GM18909 (cell line): ENCODE results near the gene CYP2J2.
"Not testable (repeated sequence)": the region's sequence is repeated elsewhere in the genome, so short reads cannot be mapped to it uniquely, and the experiment has no call there.

ENCODE experiments used
- ATAC-seq: cut with Tn5 transposase; IDR thresholded peaks from one replicate; pipeline ENCODE4 v1.9.1; 2021; ENCODE audit warnings: mild to moderate bottlenecking; ENCODE audit not compliant: unreplicated experiment, poor library complexity

The CYP2J2 gene

GRCh38 chr1:59878370-59878769, 48.2 kb downstream of the CYP2J2 start:
- no peak for ATAC-seq

DNA sequence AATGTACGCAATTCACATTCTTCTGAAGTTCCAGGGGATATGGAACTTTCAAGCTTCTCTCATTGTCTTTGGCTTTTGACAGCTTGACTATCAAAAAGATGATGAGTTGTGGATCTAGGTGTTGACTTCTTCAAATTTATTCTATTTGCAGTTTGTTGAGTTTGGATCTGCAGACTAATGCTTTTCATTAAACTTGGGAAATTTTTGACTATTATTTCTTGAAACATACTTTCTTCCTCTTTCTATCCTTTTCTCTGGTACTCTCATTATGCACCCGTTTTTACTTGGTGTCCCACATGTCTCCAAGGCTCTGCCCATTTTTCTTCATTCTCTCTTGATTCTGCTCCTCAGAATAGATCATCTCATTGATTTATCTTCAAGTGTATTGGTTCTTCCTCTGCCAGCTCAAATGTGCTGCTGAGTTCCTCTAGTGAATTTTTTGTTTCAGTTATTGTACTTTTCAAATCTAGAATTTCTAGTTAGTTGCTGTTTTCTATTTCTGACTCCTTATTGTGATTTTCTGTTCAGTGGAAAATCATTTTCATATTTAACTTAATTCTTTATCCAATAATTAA, 49.4 kb downstream of the CYP2J2 start:
- ATAC-seq: no peak

DNA sequence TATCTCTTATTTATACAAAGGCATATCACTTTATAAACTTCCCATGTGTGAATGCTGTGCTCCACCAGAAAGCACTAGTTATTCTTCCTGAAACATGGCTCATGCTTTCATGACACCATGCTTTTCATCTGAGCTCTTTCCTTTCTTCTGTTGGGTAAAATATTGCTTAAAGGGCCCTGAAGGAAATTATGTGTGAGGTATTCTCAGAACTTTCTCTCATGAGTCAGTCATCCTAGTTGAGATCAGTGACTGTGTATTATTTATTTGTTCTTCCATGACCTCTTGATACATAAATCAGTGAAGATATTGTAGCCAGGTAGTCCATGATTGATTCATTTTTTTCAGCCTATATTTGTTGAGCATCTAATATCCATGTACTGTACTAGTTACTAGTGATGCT, 54.8 kb downstream of the CYP2J2 start:
- ATAC-seq: no peak

DNA sequence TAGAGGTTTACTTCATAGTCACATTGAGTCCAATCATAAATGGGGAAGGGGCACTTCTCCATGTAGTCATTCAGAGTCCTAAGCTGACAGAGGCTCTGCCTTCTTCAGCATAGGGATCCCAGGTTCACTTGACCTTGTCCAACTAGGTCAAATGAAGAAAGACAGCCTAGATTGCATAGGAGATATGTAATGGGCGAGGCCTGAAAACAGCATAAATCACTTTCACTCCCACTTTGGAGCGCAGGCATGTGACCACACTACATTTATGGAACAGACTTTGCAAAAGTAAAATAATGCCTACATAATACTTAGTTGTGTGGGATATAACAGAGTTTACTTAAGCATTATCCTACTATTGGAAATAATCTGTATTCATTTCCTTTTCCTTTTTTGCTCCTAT, 60.1 kb downstream of the CYP2J2 start:
- ATAC-seq: no peak

DNA sequence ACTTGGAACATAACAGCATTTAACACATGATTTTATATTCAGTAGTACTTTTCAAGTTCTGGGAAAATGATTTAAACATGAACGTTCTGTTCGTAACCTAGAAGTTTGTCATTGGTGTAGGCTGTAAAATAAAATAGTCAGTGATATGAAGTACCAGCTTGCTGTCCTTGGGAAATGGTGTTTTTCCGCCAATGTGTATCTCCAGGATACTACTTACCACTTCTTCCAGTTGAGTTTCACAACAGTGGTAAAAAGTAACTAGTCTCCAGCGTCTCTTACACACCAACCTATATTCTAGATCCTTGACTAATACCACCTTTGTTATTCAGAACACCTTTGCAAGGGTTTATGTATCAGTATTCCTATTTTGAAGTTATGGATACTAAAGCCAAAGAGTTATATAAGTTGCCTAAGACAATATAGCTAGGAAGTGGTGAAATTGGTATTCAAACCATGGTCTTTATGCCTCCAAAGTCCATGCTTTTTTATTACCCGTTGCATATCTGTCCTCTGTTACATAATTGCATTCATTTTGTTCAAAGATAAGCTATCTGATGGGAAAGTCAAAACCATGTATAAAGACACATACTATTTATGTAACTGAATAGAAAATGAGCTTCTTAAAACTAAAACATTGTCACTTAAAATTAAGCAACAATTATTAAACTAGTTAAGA, 68.8 kb downstream of the CYP2J2 start:
- no peak for ATAC-seq

GRCh38 chr1:59856725-59857338, 69.7 kb downstream of the CYP2J2 start:
- no peak for ATAC-seq

DNA sequence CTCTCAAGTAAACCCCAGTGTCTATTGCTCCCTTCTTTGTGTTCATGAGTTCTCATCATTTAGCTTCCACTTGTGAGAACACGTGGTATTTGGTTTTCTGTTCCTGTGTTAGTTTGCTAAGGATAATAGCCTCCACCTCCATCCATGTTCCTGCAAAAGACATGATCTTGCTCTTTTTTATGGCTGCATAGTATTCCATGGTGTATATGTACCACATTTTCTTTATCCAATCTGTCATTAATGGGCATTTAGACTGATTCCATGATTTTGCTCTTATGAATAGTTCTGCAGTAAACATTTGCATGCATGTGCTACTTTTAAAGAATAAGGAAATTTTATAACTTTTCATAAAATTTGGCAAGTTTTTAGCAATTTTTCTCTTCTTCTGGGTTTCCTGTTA, 71.3 kb downstream of the CYP2J2 start:
- not testable (repeated sequence) for ATAC-seq

DNA sequence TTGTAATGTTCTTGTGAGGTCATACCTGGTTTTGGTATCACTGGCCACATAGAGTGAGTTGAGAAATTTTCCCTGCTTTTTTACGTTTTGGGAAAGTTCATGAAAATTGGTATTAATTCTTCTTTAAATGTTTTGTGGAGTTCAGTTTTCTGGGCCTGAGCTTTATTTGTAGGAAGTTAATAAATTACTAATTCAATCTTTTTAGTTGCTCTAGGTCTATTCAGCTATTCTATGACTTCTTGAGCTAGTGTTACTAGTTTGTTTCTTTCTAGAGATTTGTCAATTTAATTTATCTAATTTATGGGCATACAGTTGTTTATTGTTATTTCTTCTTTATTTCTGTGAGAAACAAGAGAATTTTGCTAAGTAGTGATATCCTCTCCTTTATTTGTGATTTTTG, 74.5 kb downstream of the CYP2J2 start:
- ATAC-seq: no peak

- no peak for ATAC-seq
Measured at GRCh38 chr1:59846895-59847282, 79.7 kb downstream of the CYP2J2 start.

- no peak for ATAC-seq
Measured at GRCh38 chr1:59846209-59846894, 80.2 kb downstream of the CYP2J2 start.

DNA sequence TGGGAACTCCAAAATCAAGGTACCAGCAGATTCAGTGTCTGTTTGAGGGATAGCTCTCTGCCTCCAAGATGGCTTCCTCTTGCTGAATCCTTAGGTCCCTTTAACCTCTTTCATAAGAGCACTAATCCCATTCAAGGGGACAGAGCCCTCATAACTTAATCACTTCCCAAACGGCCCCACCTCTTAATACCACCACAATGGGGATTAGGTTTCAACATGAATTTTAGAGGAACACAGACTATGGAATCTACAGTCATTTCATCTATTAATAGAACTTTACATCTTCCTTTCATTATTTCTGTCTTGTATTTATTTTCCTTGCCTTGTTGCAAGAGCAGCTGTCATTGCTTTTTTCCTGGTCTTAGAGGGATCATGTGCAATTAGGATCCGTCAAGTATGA, 81.5 kb downstream of the CYP2J2 start:
- ATAC-seq: no peak
